AG04450 (cell line): ENCODE measurements around the gene RSPO4. TPM values are rescaled to one million over a fixed set of nuclear protein-coding genes. Genes with fewer than 3 reads are reported as not detected.

Source experiments
- CTCF ChIA-PET: fragments of 300-600, 350-600 bp; formaldehyde crosslinking; extraction: SDS; loops from one replicate; lab custom pipeline; 2022; ENCODE audit warnings: antibody characterized with exemption, inconsistent platforms; lab: Charles Lee
- POLR2A ChIA-PET: fragments of 350-600 bp; formaldehyde crosslinking; extraction: SDS; loops from one replicate; lab custom pipeline; 2021; ENCODE audit warnings: antibody characterized with exemption, inconsistent platforms; lab: Yijun Ruan, JAX
- DNase-seq: peaks from one replicate; pipeline ENCODE4 v3.0.0-alpha.2; 2011; ENCODE audit warnings: low read depth, low spot score
- H3K27ac ChIP-seq: one replicate; pipeline ENCODE4 v1.5.1; 2012; ENCODE audit warnings: low read depth, low read length, control low read depth
- H3K27me3 ChIP-seq: one replicate; pipeline ENCODE4 v1.6.0; 2012; ENCODE audit warnings: low read length; ENCODE audit not compliant: control insufficient read depth, insufficient read depth
- H3K4me3 ChIP-seq: 2 replicates; pipeline ENCODE4 v1.5.1; 2011; ENCODE audit warnings: mild to moderate bottlenecking, low read depth, low read length, control low read depth
- H3K9me3 ChIP-seq: 2 replicates; pipeline ENCODE4 v1.5.1; 2012; ENCODE audit warnings: low read length; ENCODE audit not compliant: control insufficient read depth, insufficient read depth
- polyA minus RNA-seq: library from RNA; depleted of rRNA, polyadenylated mRNA; stranded (reverse); fragments of >200 nt; gene quantifications from 2 replicates; pipeline ENCODE4 v1.2.3, GENCODE V29; 2011; rRNA and poly(A)+ RNA removed
- polyA plus RNA-seq: library from polyadenylated mRNA; depleted of rRNA; stranded (reverse); fragments of >200 nt; gene quantifications from 2 replicates; pipeline ENCODE4 v1.2.3, GENCODE V29; 2011; rRNA removed
- TF ChIP-seq, protein P1 (sequence below): IDR thresholded peaks from 2 replicates; pipeline ENCODE4 v1.5.1; 2011; ENCODE audit warnings: low read depth, low read length, control low read depth, inconsistent platforms

Gene RSPO4
- polyA plus RNA-seq: not detected in 2 replicates
- not detected in 2 replicates for polyA minus RNA-seq

- no peak for DNase-seq
- TF ChIP-seq, protein P1, sequence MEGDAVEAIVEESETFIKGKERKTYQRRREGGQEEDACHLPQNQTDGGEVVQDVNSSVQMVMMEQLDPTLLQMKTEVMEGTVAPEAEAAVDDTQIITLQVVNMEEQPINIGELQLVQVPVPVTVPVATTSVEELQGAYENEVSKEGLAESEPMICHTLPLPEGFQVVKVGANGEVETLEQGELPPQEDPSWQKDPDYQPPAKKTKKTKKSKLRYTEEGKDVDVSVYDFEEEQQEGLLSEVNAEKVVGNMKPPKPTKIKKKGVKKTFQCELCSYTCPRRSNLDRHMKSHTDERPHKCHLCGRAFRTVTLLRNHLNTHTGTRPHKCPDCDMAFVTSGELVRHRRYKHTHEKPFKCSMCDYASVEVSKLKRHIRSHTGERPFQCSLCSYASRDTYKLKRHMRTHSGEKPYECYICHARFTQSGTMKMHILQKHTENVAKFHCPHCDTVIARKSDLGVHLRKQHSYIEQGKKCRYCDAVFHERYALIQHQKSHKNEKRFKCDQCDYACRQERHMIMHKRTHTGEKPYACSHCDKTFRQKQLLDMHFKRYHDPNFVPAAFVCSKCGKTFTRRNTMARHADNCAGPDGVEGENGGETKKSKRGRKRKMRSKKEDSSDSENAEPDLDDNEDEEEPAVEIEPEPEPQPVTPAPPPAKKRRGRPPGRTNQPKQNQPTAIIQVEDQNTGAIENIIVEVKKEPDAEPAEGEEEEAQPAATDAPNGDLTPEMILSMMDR: no peak
- peaks cover 34% of the 10 kb centered on the region for H3K27me3 ChIP-seq
- CTCF ChIA-PET: no interaction called here
- H3K4me3 ChIP-seq: no peak within 1 kb of the TSS
- no peak within 1 kb of the TSS for H3K27ac ChIP-seq
- no peaks in the 10 kb centered on the region for H3K9me3 ChIP-seq
- POLR2A ChIA-PET: no interaction called here
Observed at GRCh38 chr20:1001911-1002681, at the start of gene RSPO4. Gene RSPO4, minus strand, starts transcription at chr20:1002311. Its CDS starts 147 bp downstream, at chr20:1002164.

- Histone ChIP-seq H3K27ac (no peak overlapping the region), H3K9me3 (no peaks in the 10 kb centered on the region), H3K4me3 (no peak overlapping the region), H3K27me3 (no peaks in the 10 kb centered on the region)
- POLR2A ChIA-PET: no interaction called here
- TF ChIP-seq, protein P1: no peak
- CTCF ChIA-PET: no interaction called here
- DNase-seq: no peak
Observed at GRCh38 chr20:1050440-1050839, 48.3 kb upstream of the RSPO4 start.

DNA sequence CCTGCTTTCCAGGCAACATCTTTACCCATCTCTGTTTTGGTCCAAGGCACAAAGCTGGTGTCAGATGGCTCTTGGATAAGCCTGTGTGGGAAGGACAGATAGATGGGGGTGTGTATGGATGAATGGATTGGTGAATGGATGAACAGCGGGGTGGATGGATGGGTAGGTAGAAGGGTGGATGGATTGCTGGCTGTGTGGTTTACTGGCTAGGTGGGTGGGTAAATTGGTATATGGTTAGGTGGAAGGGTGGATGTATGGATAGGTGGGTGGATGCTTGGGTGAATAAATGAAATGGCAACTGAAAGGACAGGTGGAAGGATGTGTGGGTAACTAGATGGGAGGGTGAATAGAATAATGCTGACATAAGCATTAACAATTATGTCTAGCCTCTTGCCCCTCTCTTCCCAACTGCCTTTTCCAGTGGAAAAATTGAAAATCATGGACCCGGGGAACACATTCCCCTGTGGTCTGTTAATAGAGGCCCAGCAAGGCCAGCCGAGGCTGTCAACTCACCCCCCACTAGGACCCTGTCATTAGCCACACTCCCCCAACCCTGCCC is 43.8 kb upstream of the RSPO4 start:
- peaks cover 2% of the 10 kb centered on the region for H3K27me3 ChIP-seq
- no peak for DNase-seq
- H3K4me3 ChIP-seq: no peak overlapping the region
- no peaks in the 10 kb centered on the region for H3K9me3 ChIP-seq
- CTCF ChIA-PET: no interaction called here
- TF ChIP-seq, protein P1: no peak
- POLR2A ChIA-PET: no interaction called here
- no peak overlapping the region for H3K27ac ChIP-seq

DNA sequence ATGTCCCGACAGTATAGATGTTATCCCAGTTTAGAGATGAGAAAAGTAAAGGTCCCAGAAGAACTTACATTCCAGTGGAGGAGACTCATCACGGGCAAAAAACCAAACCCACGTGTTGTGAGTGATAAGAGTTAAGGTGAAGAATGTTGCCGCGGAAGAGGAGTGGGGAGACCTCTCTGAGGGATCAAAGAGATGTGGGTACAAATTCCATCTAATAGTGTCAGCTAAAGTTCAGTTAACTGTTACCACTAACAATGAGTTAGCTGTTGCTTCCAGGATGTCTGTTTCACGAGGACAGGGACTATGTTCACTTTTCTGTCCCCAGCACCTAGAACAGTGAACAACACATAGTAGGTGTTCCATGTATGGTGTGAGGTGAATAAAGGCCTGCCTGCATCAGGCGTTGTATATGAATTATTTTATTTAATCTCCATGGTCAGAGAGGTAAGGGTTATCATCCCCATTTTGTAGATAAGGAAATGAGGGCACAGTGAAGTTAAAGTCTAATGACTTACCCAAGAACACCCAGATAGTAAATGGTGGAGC is 39.8 kb upstream of the RSPO4 start:
- TF ChIP-seq, protein P1: no peak
- Histone ChIP-seq H3K27ac (no peak overlapping the region), H3K4me3 (no peak overlapping the region), H3K27me3 (peaks cover 2% of the 10 kb centered on the region), H3K9me3 (no peaks in the 10 kb centered on the region)
- ChIA-PET POLR2A (interaction anchor here (0.6 kb wide), 1 partner anchor 754 kb away, joined by 4 read pairs; no protein-coding TSS in a partner anchor), CTCF (no interaction called here)
- no peak for DNase-seq

GRCh38 chr20:1038205-1038604 is 36.1 kb upstream of the RSPO4 start:
- TF ChIP-seq, protein P1: no peak

More at GRCh38 chr20:1038205-1038604, 36.1 kb upstream of the RSPO4 start:
- Histone ChIP-seq H3K9me3 (no peaks in the 10 kb centered on the region), H3K27ac (no peak overlapping the region), H3K27me3 (no peaks in the 10 kb centered on the region), H3K4me3 (no peak overlapping the region)
- ChIA-PET CTCF (no interaction called here), POLR2A (no interaction called here)
- no peak for DNase-seq
